GM19193 (cell line): Measurements from ENCODE around the gene SGIP1.

Experiments used
- POLR2A ChIP-seq: IDR thresholded peaks from 4 replicates; pipeline ENCODE4 v1.6.1; 2011; ENCODE audit not compliant: insufficient read depth, insufficient read length; ENCODE audit errors: extremely low read depth

The SGIP1 gene

DNA sequence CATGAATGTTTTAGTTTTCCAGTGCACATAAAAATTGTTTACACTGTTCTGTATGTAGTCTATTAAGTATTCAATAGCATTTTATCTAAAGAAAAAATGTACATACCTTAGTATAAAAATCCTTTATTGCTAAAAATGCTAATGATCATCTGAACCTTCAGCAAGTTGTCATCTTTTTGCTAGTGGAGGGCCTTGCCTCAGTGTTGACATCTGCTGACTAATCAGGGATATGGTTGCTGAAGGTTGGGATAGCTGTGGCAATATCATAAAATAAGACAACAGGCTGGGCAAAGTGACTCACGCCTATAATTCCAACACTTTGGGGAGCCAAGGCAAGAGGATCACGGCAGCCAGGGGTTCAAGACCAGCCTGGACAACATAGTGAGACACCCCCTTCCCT lies 227.3 kb downstream of the SGIP1 start:
- TF ChIP-seq POLR2A = no peak

DNA sequence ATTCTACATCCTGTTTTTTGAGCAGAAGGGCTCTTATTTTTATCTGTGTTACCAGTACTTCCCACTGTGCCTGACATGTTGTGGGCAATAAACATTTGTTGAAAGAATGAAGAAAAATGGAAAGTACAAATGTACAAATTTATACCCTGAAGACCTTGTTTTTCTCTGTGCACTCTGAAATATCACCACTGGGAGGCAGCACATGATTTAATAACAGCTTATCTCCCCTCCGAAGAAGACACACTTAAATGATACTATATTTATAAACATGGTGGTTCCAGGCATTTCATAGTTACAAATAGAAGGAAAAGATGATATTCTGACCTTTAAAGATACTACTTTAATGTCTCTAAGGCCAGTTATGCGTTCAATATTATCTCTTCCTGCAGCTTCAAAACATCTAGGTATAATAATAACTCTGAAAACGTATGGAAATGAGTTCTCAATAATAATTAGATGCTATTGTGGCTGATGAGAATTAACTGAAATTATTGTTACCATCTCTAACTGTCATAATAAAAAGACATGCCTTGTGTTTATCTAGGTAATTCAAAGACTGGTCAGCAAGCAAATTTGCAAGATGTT lies 231.1 kb downstream of the SGIP1 start:
- TF ChIP-seq POLR2A = no peak

DNA sequence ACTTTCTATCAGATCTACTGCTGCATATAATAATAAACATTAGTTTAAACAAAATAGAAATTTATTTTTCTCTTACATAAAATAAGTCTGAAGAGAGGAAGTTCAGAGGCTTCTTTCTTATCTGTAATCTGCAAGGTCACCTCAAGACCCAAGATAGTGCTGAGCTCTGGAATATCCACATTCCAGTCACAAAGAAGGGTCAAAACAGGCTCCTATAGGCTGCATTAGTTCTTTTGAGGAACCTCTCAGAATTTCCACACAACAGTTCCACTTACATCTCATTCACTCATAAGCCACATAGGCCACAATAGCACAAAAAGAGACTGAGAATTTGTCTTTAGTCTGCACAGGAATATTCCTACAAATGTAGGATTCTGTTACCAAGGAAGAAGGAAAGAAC lies 233.7 kb downstream of the SGIP1 start:
- no peak for TF ChIP-seq POLR2A

DNA sequence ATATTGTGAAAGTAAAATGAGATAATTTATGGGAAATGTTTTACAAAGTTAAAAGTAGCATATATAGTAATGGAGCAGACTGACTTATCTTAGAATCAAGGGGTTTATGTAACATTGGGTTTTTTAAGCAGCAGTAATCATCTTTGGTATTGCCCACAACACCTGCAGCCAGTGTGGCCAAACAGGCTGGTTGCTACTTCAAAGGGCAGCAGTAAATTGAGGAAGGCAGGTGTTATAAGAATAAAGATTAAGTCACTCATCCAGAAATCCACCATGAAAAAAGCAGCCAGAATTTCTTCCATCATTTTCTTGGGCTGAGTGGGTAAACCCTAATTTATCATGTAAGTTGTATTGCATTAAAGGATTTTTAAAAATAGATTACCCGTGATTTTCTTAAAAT lies 235.0 kb downstream of the SGIP1 start:
- no peak for TF ChIP-seq POLR2A

DNA sequence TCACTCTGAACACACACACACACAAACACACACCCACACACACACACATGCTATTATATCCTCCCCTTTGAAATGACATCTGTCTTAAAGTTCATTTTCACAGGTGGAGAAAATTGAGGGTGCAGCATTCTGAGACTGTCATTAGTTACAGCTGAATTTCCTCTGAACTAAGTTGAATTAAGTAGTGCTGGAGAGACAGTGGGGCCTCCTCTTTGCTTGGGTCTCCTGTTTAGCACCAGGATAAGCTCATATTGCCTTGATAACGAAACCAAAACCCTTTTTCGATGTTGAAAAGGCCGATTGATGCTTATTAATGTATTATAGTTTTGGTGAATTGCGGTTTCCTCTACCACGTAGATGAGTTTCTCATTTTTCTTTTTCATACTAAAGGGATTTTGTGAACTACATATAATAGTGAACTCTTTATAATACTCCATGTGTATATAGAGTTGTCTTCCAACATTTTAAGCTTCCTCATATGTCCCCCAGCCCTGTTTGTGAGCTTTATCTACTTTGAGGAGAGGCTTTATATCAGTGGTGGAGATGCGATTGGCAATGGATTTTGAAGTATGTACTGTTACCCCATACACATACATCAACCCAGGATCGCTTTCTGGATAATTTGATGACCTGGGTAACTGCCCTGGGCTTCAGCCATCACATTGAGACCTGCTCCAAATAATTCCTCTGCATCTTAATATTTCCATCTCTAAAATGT lies 235.7 kb downstream of the SGIP1 start:
- TF ChIP-seq POLR2A = no peak

DNA sequence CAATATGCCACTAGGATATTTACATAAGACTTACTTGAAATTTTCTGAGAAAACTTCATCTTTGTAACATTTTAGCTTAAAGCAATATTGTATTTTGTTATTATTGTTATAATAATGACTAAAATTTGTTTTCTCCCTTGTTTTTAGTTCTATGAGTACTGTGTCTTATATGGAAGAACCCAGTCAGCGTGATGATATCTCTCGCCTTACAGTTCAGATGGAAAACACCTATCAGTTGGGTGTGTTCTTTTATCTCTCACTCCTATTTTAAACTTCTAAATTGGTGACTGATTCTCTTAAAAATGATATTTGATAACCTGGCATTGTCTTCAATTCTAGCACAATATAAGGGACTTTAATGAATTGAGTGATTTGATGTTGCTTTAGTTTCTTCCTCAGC lies 236.3 kb downstream of the SGIP1 start:
- TF ChIP-seq POLR2A = no peak

DNA sequence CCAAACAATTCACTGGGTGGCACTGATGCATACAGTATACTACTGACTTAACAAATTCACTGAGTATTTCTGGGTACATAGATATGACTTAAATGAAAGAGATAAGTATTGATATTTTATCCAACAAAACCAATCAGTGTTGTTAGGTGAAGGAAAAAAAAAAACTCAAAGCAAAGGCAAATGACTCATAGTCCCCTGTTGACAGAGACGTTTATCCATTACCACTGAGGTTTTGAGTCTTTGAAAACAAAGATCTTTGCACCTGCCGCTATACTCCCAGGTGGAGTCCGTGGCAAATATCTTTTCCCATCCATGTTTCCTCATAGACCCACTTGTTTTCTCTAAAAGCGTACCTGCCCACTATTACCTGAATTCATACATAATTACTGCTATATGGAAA lies 236.7 kb downstream of the SGIP1 start:
- TF ChIP-seq POLR2A = no peak

DNA sequence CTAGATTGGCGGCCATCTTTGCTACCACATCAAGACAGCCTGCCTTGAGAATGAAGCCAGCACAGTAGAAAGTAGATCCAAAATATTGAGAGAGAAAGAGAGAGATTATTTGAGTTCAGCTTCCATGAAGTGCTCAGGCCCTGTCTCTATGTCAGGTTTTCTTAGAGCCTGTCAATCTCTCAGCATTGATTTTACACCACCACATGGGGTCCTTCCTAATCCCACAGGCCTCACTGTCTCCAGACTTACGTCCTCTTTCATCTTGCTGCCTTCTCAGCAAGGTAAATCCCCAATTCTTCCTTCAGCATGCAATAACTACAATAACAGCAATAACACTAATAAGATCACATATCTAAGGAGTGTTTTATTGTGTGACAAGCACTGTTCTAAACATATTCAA lies 239.3 kb downstream of the SGIP1 start:
- TF ChIP-seq POLR2A = no peak

DNA sequence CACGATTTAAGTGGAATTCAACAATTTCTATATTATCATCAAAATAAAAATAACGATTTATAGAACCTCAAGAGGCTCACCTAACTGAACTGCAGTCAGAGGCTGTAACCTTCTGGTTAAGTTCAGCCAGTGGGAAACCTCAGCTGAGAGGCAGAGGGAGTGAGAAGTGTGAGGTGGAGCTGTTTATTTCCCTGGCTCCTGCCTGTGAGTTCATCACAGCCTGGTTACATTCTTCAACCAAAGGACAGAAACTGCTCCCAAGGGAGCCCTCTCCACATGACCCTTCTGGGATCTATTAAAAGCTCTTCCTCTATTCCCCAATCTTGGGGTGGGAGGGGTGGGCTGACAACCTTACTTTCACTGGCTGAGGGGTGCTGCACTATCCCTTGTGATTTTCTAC lies 240.5 kb downstream of the SGIP1 start:
- no peak for TF ChIP-seq POLR2A

DNA sequence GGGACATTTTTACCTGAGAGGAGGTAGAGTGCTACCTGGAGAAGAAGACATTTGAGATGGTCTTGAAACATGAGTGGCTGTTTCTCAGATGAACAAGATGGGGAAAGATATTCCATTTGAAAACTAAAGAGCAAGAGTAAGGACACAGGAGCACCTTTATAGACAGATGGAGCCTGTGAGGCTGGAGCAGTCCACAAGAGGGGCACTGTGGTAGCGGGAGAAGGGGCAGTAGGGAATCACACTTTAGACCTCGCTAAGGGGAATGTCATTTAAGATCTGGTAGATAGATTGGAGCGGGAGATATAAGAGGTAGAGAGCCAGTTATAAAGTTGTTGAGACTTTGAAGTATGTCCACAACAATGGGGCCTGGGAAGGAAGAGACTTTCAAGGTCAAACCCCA lies 241.7 kb downstream of the SGIP1 start:
- no peak for TF ChIP-seq POLR2A

DNA sequence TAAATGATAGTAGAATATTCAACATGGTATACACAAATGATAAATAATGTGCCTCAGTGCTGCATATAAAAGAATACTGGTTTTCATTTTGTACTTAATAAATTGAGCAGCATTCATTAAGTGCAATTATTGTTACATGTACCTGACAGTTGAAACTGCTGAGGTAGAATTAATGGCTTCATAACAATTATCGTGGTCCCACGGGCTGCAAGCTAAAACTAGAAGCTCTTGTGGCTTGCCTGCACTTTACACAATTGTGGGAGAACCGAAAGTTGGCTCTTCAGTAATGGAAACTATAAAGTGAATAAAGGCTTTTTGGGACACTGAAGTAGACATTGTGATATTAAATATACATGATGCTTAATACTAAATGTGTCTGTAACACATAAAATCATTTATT lies 243.9 kb downstream of the SGIP1 start:
- no peak for TF ChIP-seq POLR2A

DNA sequence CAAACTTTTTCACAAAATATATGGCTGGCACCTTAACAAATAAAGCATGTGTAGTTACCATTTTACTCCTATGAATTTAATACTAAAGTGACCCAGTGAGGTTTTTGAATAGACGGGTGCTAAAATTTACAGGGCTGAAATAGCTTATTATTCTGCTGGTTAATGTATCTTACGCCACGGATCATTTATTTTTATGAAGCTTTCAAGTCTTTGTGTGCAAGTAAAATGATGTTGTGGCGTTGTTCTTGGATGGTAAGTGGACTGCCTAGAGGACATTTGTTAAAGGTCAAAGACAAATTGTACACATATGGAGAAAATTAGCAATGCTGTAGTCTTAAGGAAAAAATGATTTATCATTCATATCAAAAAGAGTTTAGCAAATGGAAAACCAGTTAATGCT lies 244.3 kb downstream of the SGIP1 start:
- TF ChIP-seq POLR2A = no peak

DNA sequence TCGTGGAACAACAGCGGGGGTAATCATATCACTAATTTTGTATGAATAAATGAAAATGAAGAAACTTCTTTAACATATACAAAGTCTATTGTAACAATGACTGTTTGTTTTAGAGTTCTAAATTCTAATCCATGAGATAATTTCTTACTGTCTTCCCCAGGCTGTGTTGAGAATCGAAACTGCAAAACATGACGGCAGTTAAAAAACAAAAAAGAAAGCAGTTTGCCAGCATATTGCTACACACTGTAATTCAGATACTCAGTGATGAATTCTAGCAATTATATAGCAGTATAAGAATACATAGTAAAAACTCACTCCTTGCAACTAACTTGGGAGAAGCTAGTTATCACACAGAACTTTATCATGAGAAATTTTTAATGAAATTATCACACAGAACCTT lies 245.0 kb downstream of the SGIP1 start:
- no peak for TF ChIP-seq POLR2A

DNA sequence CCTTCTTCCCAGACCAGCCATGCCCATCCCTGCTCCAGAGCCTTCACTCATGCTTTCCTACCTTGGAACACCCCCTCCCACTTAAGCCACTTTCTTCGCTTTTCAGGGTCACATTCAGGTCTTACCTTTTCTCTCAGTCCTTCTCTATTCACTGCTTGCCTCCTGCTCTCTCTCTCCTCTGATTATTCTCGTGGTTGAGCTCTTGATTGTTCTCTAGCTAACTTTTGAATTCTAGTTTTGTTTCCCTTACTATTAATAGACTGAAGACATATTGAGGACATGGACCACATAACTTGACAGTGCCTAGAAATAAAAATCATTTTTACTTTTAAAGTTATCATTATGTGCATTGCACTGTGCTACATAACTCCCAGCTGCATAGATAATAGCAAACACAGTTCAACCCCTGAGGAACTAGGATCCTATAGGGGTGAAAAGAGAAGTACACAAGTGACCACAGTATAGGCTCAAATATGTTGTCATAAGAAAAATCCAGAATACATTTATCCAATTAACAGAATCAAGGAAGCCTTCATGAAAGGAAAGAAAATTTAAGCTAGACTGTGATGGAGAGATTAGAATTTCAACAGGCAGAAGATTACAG lies 245.6 kb downstream of the SGIP1 start:
- no peak for TF ChIP-seq POLR2A

DNA sequence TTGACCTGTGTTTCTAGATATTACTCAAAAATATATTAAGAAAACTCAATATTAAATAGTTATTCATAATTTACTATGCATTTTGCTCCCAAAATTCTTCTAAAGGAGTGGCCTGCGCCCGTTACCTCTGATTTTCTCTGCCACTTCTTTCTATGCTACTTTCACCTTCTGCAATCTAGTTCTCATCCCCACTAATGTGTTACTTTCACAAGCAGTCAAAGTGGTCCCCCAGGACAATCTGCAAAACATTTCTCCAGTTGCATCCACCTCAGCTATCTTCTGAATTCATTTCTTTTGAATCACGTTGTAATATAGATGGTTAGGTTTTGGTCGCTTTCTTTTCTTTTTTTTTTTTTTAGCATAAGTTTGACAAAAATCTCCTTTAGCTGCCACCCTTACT lies 253.7 kb downstream of the SGIP1 start:
- no peak for TF ChIP-seq POLR2A

DNA sequence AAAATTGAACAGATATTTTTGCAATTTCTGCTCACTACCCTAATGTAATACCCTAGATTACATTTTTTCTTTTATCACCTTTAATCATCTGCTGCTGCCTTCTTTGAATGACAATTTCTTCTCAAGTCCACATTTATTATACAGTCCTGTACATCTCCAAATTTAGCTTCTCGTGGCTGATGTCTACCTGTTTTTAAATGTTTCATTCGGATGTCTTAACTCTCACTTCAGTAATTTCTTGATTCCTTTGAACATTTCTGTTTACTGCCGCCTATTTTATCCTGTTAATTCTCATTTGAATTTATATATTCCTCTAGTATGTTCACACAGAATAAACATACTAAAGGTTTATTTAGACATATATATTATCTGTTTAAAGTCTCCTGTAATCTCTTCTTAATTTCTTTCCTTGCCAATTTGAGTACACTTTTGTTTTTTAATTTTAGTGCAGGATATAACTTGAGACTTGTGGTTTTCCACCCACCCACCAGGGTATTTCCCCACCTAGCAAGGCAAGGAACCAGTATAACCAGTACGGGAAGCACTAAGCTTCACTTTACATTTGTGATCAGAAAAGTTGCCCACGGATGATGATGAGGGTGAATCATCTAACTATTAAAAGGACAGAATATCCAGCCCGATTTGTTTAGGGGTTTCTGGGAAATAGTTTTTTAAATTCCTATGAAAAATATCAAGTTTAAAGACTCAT lies 254.4 kb downstream of the SGIP1 start:
- no peak for TF ChIP-seq POLR2A
